Liver (tissue), 3 donors: ENCODE results near the gene SLC12A8.

Experiments
- GABPA ChIP-seq, 2 donors: IDR thresholded peaks in 1 of 2; conservative IDR thresholded peaks in 1 of 2; 2 replicates each; pipeline ENCODE4 v1.6.1; 2016; ENCODE audit warnings: antibody characterized with exemption in 2 of 2, mild to moderate bottlenecking in 1 of 2, moderate library complexity in 1 of 2
- RAD21 ChIP-seq, 2 donors: IDR thresholded peaks; 2 replicates each; pipeline ENCODE4 v1.6.1; 2016; ENCODE audit warnings: antibody characterized with exemption in 2 of 2, mild to moderate bottlenecking in 2 of 2
- TAF1 ChIP-seq: conservative IDR thresholded peaks from 2 replicates; pipeline ENCODE4 v1.6.1; 2016; ENCODE audit warnings: antibody characterized with exemption, mild to moderate bottlenecking
- YY1 ChIP-seq: IDR thresholded peaks from 2 replicates; pipeline ENCODE4 v1.6.1; 2016; ENCODE audit warnings: antibody characterized with exemption, mild to moderate bottlenecking
- TF ChIP-seq, protein P1 (sequence below): fragments of 150-350 bp; IDR thresholded peaks from 2 replicates; pipeline ENCODE4 v1.5.1; 2017; ENCODE audit warnings: improper control_type of control experiment, low read depth, low read length; ENCODE audit not compliant: missing input control
- TF ChIP-seq, protein P2 (sequence below): IDR thresholded peaks from 2 replicates; pipeline ENCODE4 v1.6.1; 2016; ENCODE audit warnings: antibody characterized with exemption
- TF ChIP-seq, protein P3 (sequence below): IDR thresholded peaks from 2 replicates; pipeline ENCODE4 v1.6.1; 2016; ENCODE audit warnings: antibody characterized with exemption, mild to moderate bottlenecking
- donor health status: healthy.
- donor health status: healthy.

DNA sequence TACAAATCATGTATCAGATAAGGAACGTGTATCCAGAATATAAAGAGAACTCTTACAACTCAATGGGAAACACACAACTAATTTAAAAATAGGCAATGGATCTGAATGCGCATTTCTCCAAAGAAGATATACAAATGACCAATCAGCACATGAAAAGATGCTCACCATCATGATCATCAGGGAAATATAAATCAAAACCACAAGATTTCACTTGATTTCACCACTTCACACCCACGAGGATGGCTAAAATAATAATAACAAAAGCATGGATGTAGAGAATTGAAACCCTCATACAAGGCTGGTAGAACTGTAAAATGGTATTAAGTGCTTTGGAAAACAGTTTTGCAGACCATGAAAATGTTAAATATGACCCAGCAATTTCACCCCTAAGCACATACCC, 26.7 kb upstream of the SLC12A8 start:
- TF ChIP-seq YY1, result no peak
- TF ChIP-seq TAF1, result no peak
- no peak for TF ChIP-seq RAD21 (IDR thresholded peaks at IDR 0.05)
- TF ChIP-seq, protein P1, sequence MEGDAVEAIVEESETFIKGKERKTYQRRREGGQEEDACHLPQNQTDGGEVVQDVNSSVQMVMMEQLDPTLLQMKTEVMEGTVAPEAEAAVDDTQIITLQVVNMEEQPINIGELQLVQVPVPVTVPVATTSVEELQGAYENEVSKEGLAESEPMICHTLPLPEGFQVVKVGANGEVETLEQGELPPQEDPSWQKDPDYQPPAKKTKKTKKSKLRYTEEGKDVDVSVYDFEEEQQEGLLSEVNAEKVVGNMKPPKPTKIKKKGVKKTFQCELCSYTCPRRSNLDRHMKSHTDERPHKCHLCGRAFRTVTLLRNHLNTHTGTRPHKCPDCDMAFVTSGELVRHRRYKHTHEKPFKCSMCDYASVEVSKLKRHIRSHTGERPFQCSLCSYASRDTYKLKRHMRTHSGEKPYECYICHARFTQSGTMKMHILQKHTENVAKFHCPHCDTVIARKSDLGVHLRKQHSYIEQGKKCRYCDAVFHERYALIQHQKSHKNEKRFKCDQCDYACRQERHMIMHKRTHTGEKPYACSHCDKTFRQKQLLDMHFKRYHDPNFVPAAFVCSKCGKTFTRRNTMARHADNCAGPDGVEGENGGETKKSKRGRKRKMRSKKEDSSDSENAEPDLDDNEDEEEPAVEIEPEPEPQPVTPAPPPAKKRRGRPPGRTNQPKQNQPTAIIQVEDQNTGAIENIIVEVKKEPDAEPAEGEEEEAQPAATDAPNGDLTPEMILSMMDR, result no peak
- TF ChIP-seq, protein P2, sequence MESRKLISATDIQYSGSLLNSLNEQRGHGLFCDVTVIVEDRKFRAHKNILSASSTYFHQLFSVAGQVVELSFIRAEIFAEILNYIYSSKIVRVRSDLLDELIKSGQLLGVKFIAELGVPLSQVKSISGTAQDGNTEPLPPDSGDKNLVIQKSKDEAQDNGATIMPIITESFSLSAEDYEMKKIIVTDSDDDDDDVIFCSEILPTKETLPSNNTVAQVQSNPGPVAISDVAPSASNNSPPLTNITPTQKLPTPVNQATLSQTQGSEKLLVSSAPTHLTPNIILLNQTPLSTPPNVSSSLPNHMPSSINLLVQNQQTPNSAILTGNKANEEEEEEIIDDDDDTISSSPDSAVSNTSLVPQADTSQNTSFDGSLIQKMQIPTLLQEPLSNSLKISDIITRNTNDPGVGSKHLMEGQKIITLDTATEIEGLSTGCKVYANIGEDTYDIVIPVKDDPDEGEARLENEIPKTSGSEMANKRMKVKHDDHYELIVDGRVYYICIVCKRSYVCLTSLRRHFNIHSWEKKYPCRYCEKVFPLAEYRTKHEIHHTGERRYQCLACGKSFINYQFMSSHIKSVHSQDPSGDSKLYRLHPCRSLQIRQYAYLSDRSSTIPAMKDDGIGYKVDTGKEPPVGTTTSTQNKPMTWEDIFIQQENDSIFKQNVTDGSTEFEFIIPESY, result no peak
- TF ChIP-seq GABPA (IDR thresholded peaks at IDR 0.05 in 1 of 2, conservative IDR thresholded peaks at IDR 0.05 in 1 of 2), result no peak
- TF ChIP-seq, protein P3, sequence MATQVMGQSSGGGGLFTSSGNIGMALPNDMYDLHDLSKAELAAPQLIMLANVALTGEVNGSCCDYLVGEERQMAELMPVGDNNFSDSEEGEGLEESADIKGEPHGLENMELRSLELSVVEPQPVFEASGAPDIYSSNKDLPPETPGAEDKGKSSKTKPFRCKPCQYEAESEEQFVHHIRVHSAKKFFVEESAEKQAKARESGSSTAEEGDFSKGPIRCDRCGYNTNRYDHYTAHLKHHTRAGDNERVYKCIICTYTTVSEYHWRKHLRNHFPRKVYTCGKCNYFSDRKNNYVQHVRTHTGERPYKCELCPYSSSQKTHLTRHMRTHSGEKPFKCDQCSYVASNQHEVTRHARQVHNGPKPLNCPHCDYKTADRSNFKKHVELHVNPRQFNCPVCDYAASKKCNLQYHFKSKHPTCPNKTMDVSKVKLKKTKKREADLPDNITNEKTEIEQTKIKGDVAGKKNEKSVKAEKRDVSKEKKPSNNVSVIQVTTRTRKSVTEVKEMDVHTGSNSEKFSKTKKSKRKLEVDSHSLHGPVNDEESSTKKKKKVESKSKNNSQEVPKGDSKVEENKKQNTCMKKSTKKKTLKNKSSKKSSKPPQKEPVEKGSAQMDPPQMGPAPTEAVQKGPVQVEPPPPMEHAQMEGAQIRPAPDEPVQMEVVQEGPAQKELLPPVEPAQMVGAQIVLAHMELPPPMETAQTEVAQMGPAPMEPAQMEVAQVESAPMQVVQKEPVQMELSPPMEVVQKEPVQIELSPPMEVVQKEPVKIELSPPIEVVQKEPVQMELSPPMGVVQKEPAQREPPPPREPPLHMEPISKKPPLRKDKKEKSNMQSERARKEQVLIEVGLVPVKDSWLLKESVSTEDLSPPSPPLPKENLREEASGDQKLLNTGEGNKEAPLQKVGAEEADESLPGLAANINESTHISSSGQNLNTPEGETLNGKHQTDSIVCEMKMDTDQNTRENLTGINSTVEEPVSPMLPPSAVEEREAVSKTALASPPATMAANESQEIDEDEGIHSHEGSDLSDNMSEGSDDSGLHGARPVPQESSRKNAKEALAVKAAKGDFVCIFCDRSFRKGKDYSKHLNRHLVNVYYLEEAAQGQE, result no peak
